Measurements from ENCODE around the gene KCNE5.

DNA sequence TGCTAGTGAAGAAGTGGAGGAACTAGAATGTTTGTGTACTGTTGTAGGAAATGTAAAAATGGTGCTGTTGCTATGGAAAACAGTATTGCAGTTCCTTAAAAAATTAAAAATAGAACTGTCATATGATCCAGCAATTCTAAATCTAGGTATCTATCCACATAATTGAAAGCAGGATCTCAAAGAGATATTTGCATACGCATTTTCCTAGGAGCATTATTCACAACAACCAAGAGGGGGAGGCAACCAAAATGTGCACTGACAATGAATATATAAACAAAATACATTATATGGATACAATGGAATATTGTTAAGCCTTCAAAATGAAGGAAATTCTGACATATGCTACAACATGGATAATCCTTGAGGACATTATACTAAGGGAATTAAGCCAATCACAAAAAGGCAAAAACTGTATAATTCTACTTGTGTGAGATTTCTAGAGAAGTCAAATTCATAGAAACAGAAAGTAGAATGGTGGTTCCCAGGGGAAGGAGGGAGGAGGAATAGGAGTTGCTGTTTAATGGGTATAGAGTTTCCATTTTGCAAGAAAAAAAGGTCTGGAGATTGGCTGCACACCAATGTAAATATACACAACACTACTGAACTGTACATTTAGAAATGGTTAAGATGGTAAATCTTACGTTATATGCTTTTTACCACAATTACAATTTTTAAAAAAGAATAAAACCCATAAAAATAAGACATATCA, 35.6 kb upstream of the KCNE5 start:
- TF ChIP-seq, protein P1, sequence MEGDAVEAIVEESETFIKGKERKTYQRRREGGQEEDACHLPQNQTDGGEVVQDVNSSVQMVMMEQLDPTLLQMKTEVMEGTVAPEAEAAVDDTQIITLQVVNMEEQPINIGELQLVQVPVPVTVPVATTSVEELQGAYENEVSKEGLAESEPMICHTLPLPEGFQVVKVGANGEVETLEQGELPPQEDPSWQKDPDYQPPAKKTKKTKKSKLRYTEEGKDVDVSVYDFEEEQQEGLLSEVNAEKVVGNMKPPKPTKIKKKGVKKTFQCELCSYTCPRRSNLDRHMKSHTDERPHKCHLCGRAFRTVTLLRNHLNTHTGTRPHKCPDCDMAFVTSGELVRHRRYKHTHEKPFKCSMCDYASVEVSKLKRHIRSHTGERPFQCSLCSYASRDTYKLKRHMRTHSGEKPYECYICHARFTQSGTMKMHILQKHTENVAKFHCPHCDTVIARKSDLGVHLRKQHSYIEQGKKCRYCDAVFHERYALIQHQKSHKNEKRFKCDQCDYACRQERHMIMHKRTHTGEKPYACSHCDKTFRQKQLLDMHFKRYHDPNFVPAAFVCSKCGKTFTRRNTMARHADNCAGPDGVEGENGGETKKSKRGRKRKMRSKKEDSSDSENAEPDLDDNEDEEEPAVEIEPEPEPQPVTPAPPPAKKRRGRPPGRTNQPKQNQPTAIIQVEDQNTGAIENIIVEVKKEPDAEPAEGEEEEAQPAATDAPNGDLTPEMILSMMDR (IDR thresholded peaks at IDR 0.05; ENCODE audit: low read depth, low read length) = no peak
- TF ChIP-seq EZH2phosphoT487 (IDR thresholded peaks at IDR 0.05; ENCODE audit: low read depth) = no peak
